ENCODE measurements around the gene AGMO.
"Not testable (repeated sequence)": the region's sequence is repeated elsewhere in the genome, so short reads cannot be mapped to it uniquely, and the experiment has no call there.

AGMO gene

GRCh38 chr7:15559416-15559928 lies 2.3 kb downstream of the AGMO start:
- DNase-seq (ENCODE audit: low read depth in 2 of 2) = no peak

DNA sequence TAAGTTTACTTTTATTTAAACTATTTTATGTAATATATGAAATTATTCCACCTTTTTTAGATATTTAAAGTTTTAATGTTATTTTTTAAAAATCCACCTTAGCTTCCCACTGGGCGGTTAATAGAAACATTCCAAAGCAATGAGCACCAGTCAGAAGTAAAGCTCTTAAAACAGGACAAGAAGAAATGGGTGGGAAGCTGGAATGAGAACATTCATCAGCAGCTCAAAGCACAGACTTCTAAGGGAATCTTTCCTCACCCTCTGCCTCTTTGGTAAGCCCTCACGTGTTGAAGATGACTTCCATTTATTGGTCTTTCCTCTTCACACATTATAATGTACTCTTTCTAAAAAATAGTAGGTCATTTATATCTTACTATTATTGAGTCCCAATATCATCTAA lies 3.1 kb downstream of the AGMO start:
- DNase-seq (ENCODE audit: low read depth in 2 of 2) = no peak

- DNase-seq (ENCODE audit: low read depth in 2 of 2) = no peak
Measured at GRCh38 chr7:15557686-15558085, 4.1 kb downstream of the AGMO start.

DNA sequence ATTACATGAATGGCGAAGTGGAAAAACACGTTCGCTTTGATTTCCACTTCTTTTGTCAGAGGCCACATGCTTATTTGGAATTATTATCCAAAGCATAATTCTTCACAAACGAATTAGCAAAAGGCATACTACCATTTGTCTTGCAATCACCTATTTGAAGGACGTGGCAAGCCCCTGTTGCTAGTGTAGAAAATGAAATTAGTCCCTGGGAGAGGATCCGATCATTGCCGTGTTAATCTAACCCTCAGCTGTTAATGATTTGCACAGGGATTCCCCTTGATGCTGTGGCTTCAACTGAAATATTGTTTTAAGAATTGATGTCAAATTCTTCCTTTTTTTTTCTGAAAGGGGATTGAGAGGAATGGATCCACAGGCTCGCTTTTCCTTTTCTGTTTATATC lies 4.6 kb downstream of the AGMO start:
- no peak for DNase-seq (ENCODE audit: low read depth in 2 of 2)

GRCh38 chr7:15556339-15557105 lies 5.3 kb downstream of the AGMO start:
- DNase-seq (ENCODE audit: low read depth in 2 of 2) = no peak

- no peak for DNase-seq (ENCODE audit: low read depth in 2 of 2)
Measured at GRCh38 chr7:15555381-15555859, 6.4 kb downstream of the AGMO start.

DNA sequence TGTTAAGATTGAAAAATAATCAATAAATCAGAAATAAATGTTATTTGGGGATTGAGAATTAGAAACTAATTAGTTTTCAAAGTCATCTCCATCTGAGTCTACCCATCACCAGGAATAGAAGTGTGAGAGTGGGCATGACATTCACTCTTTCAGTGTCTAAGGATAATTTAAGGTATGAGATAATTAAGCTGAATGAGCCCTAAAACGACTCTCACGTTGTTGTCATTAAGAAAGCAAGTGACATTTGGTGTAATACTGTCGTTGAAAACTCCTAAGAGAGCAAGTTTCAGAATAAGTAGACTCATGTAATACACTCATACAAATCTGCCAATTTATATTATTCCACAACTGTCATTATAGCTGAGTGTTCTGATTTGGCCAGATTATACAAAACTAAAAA lies 7.1 kb downstream of the AGMO start:
- DNase-seq (ENCODE audit: low read depth in 2 of 2) = no peak

DNA sequence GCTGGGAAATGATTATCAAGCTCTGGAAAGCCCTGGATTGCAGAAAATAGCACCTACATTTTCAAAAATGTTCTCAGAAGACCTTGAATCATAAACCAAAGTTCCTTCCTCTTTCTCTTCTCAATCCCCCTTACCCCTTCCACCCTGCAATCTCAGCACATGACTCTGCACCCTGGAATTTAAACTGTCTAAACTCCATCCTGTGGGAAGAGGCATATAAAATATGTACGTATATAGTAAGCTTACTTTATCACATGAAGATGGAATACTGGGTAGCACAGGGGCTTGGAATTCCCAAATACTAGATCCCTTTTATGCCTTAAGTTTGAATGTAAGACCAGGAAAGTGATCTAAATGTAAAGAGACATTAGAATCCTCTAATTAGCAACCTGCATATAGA lies 7.7 kb downstream of the AGMO start:
- DNase-seq (ENCODE audit: low read depth in 2 of 2) = no peak

DNA sequence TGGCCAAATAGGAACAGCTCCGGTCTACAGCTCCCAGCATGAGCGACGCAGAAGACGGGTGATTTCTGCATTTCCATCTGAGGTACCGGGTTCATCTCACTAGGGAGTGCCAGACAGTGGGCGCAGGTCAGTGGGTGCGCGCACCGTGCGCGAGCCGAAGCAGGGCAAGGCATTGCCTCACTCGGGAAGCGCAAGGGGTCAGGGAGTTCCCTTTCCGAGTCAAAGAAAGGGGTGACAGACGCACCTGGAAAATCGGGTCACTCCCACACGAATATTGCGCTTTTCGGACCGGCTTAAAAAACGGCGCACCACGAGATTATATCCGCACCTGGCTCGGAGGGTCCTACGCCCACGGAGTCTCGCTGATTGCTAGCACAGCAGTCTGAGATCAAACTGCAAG lies 14.5 kb downstream of the AGMO start:
- DNase-seq (ENCODE audit: low read depth in 2 of 2) = not testable (repeated sequence)

DNA sequence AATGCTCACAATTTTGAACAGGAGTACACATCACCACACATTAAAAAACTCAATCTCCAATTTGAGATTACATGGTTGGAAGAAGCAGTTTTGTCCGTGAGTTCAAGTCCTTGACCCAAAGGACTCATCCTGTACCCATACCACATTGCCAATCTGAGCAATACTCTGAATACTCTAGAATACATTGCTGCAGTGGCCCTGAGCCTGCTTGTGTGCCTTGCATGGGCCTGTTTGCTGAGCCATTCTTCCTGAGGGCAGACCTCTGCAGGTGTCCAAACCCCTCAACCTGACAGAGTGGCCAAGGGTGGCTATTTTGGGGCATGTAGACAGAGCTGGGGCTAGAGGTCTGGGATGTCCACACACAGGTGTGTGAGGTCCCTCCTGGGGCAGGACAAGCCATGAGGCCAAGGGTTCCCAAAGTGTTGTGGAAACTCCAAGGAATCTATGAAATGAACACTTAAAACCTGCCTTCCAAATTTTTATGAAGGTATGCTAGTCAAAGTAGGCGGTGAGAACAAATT lies 15.5 kb downstream of the AGMO start:
- no peak for DNase-seq (ENCODE audit: low read depth in 2 of 2)

- no peak for DNase-seq (ENCODE audit: low read depth in 2 of 2)
Measured at GRCh38 chr7:15544050-15544449, 17.8 kb downstream of the AGMO start.

GRCh38 chr7:15543256-15543655 lies 18.6 kb downstream of the AGMO start:
- DNase-seq (ENCODE audit: low read depth in 2 of 2) = no peak

DNA sequence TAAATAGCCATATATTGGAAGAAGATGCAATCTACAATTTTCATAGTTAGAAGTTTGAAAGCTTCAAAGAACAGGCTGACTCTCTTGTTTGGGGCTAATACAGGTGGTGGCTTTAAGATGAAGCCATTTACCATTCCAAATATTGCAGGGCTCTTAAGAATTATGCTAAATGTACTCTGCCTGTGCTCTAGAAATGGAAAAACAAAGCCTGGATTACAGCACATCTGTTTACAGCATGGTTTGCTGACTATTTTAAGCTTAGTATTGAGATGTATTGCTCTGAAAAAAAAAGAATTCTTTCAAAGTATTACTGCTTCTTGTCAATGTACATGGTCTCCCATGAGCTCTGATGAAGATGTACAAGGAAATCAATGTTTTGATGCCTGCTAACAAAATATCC lies 34.2 kb downstream of the AGMO start:
- DNase-seq (ENCODE audit: low read depth in 2 of 2) = no peak

- DNase-seq (ENCODE audit: low read depth in 2 of 2) = no peak
Measured at GRCh38 chr7:15525652-15526263, 36.1 kb downstream of the AGMO start.

- no peak for DNase-seq (ENCODE audit: low read depth in 2 of 2)
Measured at GRCh38 chr7:15524077-15524476, 37.7 kb downstream of the AGMO start.

- DNase-seq (ENCODE audit: low read depth in 2 of 2) = not testable (repeated sequence)
Measured at GRCh38 chr7:15517865-15518264, 44.0 kb downstream of the AGMO start.

DNA sequence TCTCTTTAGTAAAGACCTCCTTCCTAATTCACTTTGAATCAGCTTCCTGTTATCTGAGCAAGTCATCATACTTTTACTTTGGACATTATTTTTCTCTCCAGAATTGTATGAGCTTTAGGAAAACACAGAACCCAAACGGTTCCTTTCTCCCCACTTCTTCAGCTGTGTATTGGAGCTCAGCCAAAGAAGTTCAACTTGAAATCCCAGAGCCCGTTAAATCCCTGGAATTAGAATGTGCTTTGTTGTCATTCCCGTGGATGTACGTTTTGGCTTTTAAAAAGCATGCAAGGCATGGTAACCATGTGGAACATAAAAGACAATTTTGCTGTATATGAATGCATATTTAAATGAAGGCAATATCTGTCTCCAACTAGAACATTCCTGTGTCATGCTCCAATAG lies 46.6 kb downstream of the AGMO start:
- no peak for DNase-seq (ENCODE audit: low read depth in 2 of 2)

DNA sequence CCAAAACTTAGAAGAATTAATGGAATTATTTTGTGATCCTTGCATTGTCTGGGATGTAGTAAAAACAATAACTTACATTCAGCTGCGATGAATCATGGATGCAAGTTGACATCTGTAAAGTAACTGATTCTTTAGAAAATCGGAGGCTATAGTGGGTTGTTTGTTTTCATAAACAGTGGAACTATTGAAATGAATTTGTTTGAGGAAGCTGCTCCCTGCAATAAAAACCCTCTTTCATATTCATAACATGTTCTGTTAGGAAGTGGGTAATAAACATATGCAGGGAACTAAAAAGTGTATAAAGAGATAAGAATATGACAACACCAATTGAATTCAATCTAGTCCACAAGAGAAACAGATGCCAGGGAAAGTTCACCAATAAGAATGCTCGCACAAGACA lies 53.6 kb downstream of the AGMO start:
- DNase-seq (ENCODE audit: low read depth in 2 of 2) = no peak

GRCh38 chr7:15507708-15508107 lies 54.1 kb downstream of the AGMO start:
- no peak for DNase-seq (ENCODE audit: low read depth in 2 of 2)

GRCh38 chr7:15507171-15507570 lies 54.6 kb downstream of the AGMO start:
- DNase-seq (ENCODE audit: low read depth in 2 of 2) = no peak

DNA sequence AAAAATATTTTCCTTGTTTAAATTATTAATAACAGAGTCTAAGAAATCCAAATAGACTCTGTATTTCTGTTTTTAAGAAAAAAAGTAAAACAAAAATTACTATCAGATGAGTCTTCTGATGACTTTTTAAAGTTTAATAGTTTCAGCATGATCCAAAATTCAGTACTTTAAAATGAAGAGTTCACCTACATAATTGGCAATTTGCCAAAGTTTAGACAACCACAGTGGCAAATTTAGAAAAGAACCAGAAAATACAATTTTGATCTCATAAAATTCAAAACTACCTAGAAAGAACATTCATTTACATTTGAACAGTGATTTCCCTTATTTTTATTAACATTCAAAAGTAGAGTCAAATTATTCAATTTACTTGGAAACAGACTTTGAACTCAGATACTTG lies 56.1 kb downstream of the AGMO start:
- DNase-seq (ENCODE audit: low read depth in 2 of 2) = no peak

DNA sequence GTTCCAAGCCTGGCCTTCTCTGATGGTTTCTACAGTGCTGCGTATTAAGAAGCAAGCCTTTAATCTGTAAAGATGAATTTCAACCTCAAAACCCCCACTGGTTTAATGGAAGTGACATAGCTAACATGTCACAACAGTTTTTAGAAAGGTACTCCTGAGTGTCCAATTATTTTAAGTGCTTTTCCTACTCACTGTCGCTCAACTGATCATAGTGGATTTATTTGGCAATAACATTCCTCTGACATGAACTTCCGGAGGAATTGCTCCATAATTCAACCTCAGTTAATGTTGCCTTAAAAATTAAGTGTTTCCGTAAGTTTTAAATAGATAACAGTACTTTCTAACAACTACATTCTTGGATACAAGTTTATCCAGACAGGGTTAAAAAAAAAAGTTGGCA lies 57.5 kb downstream of the AGMO start:
- no peak for DNase-seq (ENCODE audit: low read depth in 2 of 2)

All from stimulated activated CD4-positive, alpha-beta T cell treated with anti-CD3 and anti-CD28 coated beads, Interleukin-12 subunit alpha, Interleukin-12 subunit beta, amount 100 ng/mL, for 24 hours (primary cell).